Measurements from ENCODE around the gene STRC. TPM values are rescaled to one million over a fixed set of nuclear protein-coding genes. Genes with fewer than 3 reads are reported as not detected.

STRC gene
- total RNA-seq, 2 experiments from 2014 or later: 0.50 to 0.77 TPM

DNA sequence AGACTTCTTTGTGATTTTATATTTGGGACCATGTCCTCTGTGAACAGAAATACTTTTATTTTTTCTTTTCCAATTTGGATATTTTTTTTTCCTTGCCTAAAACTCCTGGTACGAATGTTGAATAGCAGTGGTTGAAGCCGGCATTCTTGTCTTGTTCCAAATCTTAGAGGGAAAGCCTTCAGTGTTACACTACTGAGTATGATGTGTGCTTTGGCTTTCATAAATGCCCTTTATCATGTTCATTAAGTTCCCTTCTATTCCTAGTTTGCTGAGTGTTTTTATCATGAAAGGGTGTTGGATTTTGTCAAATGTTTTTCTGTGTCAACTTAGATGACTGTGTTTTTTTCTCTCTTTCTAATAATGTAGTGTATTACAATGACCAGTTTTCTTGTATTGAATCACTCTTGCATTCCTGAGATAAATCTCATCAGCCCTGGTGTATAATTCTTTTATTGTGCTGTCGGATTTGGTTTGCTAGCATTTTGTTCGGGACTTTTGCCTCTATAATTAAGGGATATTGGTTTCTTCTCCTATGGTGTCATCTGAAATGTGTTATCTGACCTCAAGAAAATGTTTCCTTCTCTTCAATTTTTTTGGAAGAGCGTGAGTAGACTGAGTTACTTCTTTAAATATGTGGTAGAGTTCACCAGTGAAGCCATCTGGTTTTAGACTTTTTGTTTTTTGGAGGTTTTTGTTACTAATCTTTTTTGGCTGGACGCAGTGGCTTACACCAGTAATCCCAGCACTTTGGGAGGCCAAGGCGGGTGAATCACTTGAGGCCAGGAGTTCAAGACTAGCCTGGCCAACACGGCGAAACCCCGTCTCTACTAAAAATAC is 67.9 kb downstream of the STRC start:
- DNase-seq: no peak
- H3K4me1 Mint-ChIP-seq (ENCODE audit: low read depth): no peaks in the 10 kb centered on the region
- intact Hi-C loops (cut with micrococcal nuclease): no loop called here
- H3K27me3 Mint-ChIP-seq (ENCODE audit: low read depth): no peaks in the 10 kb centered on the region
- H3K27ac Mint-ChIP-seq: no peak overlapping the region
- no peak overlapping the region for H3K4me3 Mint-ChIP-seq
- H3K9me3 Mint-ChIP-seq: no peaks in the 10 kb centered on the region
- peaks cover 13% of the 10 kb centered on the region for H3K36me3 Mint-ChIP-seq (ENCODE audit: low read depth)
- CTCF ChIA-PET: no interaction called here

Other genes starting within 250 kb of the STRC start
- gene ZSCAN29, start 247.8 kb downstream of the STRC start, total RNA-seq: 10 to 100 TPM; 13.6 to 13.9 TPM
- 10 to 100 TPM; 34.5 to 35.3 TPM for gene TUBGCP4, start 247.7 kb downstream of the STRC start, total RNA-seq
- gene TP53BP1, start 125.6 kb downstream of the STRC start, total RNA-seq: 10 to 100 TPM; 18.9 to 22.3 TPM
- 1 to 10 TPM; 1.2 to 1.4 TPM for gene MAP1A, start 101.2 kb downstream of the STRC start, total RNA-seq
- gene PPIP5K1, start 28.6 kb downstream of the STRC start, total RNA-seq: 10 to 100 TPM; 27.8 to 33.4 TPM
- 1 to 10 TPM in 1 of 2 experiments, under 1 TPM in 1; 0.29 to 1.0 TPM for gene CKMT1B, start 24.8 kb downstream of the STRC start, total RNA-seq
- gene CATSPER2, start 30.0 kb upstream of the STRC start, total RNA-seq: 1 to 10 TPM; 3.5 to 4.5 TPM
- under 1 TPM; 0.35 to 0.41 TPM for gene CKMT1A, start 75.1 kb upstream of the STRC start, total RNA-seq
- gene PDIA3, start 127.6 kb upstream of the STRC start, total RNA-seq: 100 to 1,000 TPM; 196 to 199 TPM
- gene ELL3, start 158.2 kb upstream of the STRC start, total RNA-seq: 1 to 10 TPM; 1.0 to 1.2 TPM
- gene SERF2, start 173.5 kb upstream of the STRC start, total RNA-seq: 100 to 1,000 TPM; 781 to 808 TPM
- under 1 TPM; 0.14 to 0.15 TPM for gene SERINC4, start 181.4 kb upstream of the STRC start, total RNA-seq
- 10 to 100 TPM; 19.6 to 21.1 TPM for gene HYPK, start 181.8 kb upstream of the STRC start, total RNA-seq
- gene MFAP1, start 205.9 kb upstream of the STRC start, total RNA-seq: 10 to 100 TPM; 28.5 to 28.7 TPM
- gene WDR76, start 208.2 kb upstream of the STRC start, total RNA-seq: 10 to 100 TPM; 82.4 to 94.0 TPM